ENCODE results near the gene CENPC.

GRCh38 chr4:67550857-67551256 lies 5.6 kb upstream of the CENPC start:
- no peak for TF ChIP-seq CTCF (IDR thresholded peaks at IDR 0.05)
- no peak for TF ChIP-seq POLR2A (IDR thresholded peaks at IDR 0.05)

All from testis (tissue), 2 donors.